H9 (cell line): Measurements from ENCODE around the gene TMEM201. TPM values are rescaled to one million over a fixed set of nuclear protein-coding genes. Genes with fewer than 3 reads are reported as not detected.

Source experiments
- DNase-seq: peaks from one replicate; pipeline ENCODE4 v3.0.0-alpha.2; 2017
- H2AFZ ChIP-seq: one replicate; pipeline ENCODE4 v1.6.1; 2013; ENCODE audit warnings: mild to moderate bottlenecking, low read length, control low read depth, moderate library complexity
- H2AK5ac ChIP-seq: 2 replicates; pipeline ENCODE4 v1.6.1; 2013; ENCODE audit warnings: low read length, control low read depth, mixed read lengths; ENCODE audit not compliant: insufficient read length
- H2BK120ac ChIP-seq: one replicate; pipeline ENCODE4 v1.6.1; 2013; ENCODE audit warnings: low read depth, mild to moderate bottlenecking, low read length, control low read depth, inconsistent platforms; ENCODE audit not compliant: poor library complexity, severe bottlenecking
- H2BK12ac ChIP-seq: 2 replicates; pipeline ENCODE4 v1.6.1; 2013; ENCODE audit warnings: low read length, control low read depth, mixed read lengths, low read depth; ENCODE audit not compliant: insufficient read length
- H2BK15ac ChIP-seq: 2 replicates; pipeline ENCODE4 v1.6.1; 2013; ENCODE audit warnings: low read depth, low read length, control low read depth
- H2BK20ac ChIP-seq: one replicate; pipeline ENCODE4 v1.6.1; 2013; ENCODE audit warnings: low read depth, mild to moderate bottlenecking, low read length, control low read depth, inconsistent platforms; ENCODE audit not compliant: poor library complexity, severe bottlenecking
- H2BK5ac ChIP-seq: 2 replicates; pipeline ENCODE4 v1.6.1; 2013; ENCODE audit warnings: low read length, control low read depth, mixed read lengths; ENCODE audit not compliant: insufficient read length
- H3K14ac ChIP-seq: 2 replicates; pipeline ENCODE4 v1.6.1; 2013; ENCODE audit warnings: low read length, control low read depth; ENCODE audit not compliant: insufficient read depth
- H3K18ac ChIP-seq: 2 replicates; pipeline ENCODE4 v1.6.1; 2013; ENCODE audit warnings: low read depth, mild to moderate bottlenecking, mixed read lengths, low read length, control low read depth; ENCODE audit not compliant: insufficient read length
- H3K23ac ChIP-seq: 2 replicates; pipeline ENCODE4 v1.6.1; 2013; ENCODE audit warnings: low read length, control low read depth, mixed read lengths, low read depth; ENCODE audit not compliant: insufficient read length
- H3K23me2 ChIP-seq: 2 replicates; pipeline ENCODE4 v1.6.1; 2013; ENCODE audit warnings: low read depth, mild to moderate bottlenecking, mixed read lengths, low read length, control low read depth; ENCODE audit not compliant: insufficient read length, poor library complexity, severe bottlenecking
- H3K27ac ChIP-seq: 2 replicates; pipeline ENCODE4 v1.5.1; 2013; ENCODE audit warnings: low read length, control low read depth, mixed read lengths, low read depth; ENCODE audit not compliant: insufficient read length
- H3K27me3 ChIP-seq: 2 replicates; pipeline ENCODE4 v1.6.1; 2013; ENCODE audit warnings: low read length, control low read depth, inconsistent platforms; ENCODE audit not compliant: insufficient read depth
- H3K4ac ChIP-seq: 2 replicates; pipeline ENCODE4 v1.6.1; 2013; ENCODE audit warnings: low read depth, mild to moderate bottlenecking, control low read depth, inconsistent platforms, low read length, moderate library complexity
- H3K4me1 ChIP-seq: 2 replicates; pipeline ENCODE4 v1.6.1; 2013; ENCODE audit warnings: low read length, control low read depth, inconsistent platforms; ENCODE audit not compliant: insufficient read depth
- H3K4me2 ChIP-seq: 2 replicates; pipeline ENCODE4 v1.6.1; 2013; ENCODE audit warnings: low read length, control low read depth, mixed read lengths; ENCODE audit not compliant: insufficient read length, insufficient read depth
- H3K56ac ChIP-seq: 2 replicates; pipeline ENCODE4 v1.6.1; 2013; ENCODE audit warnings: low read depth, mild to moderate bottlenecking, mixed read lengths, low read length, control low read depth; ENCODE audit not compliant: insufficient read length
- H3K79me1 ChIP-seq: 2 replicates; pipeline ENCODE4 v1.6.1; 2013; ENCODE audit warnings: low read depth, mild to moderate bottlenecking, moderate library complexity, low read length, control low read depth, inconsistent platforms; ENCODE audit not compliant: insufficient read depth, poor library complexity, severe bottlenecking
- H3K79me2 ChIP-seq: 2 replicates; pipeline ENCODE4 v1.6.1; 2013; ENCODE audit warnings: low read length, control low read depth, inconsistent platforms; ENCODE audit not compliant: insufficient read depth
- H3K9ac ChIP-seq: 2 replicates; pipeline ENCODE4 v1.6.1; 2013; ENCODE audit warnings: low read length, control low read depth, mixed read lengths; ENCODE audit not compliant: insufficient read length; ENCODE audit errors: extremely low read depth
- H3K9me3 ChIP-seq: one replicate; pipeline ENCODE4 v1.6.1; 2013; ENCODE audit warnings: low read depth, low read length, inconsistent platforms; ENCODE audit not compliant: control insufficient read depth
- H3T11ph ChIP-seq: one replicate; pipeline ENCODE4 v1.6.1; 2013; ENCODE audit warnings: mild to moderate bottlenecking, low read length, control low read depth, inconsistent platforms
- H4K20me1 ChIP-seq: one replicate; pipeline ENCODE4 v1.6.1; 2013; ENCODE audit not compliant: control insufficient read depth, insufficient read length, insufficient read depth
- H4K5ac ChIP-seq: 2 replicates; pipeline ENCODE4 v1.6.1; 2013; ENCODE audit warnings: low read depth, mild to moderate bottlenecking, mixed read lengths, low read length, control low read depth; ENCODE audit not compliant: insufficient read length
- H4K8ac ChIP-seq: replicated peaks from 2 replicates; pipeline ENCODE4 v1.6.1; 2013; ENCODE audit warnings: low read length, control low read depth, mixed read lengths, low read depth; ENCODE audit not compliant: insufficient read length
- H4K91ac ChIP-seq: 2 replicates; pipeline ENCODE4 v1.6.1; 2013; ENCODE audit warnings: low read depth, mild to moderate bottlenecking, moderate library complexity, mixed read lengths, low read length, control low read depth; ENCODE audit not compliant: insufficient read length
- H3K27ac Mint-ChIP-seq, 3 experiments: 2 replicates in 2 of 3; 3 replicates in 1 of 3; pipeline ENCODE4 v1.8.0; 2020 to 2021; ENCODE audit warnings: mixed read lengths in 3 of 3, mild to moderate bottlenecking in 1 of 3, moderate library complexity in 1 of 3
- H3K27me3 Mint-ChIP-seq: 2 replicates; pipeline ENCODE4 v1.8.0; 2021; ENCODE audit warnings: low read depth, mild to moderate bottlenecking, moderate library complexity, mixed read lengths
- H3K36me3 Mint-ChIP-seq, 3 experiments: 2 replicates in 2 of 3; 3 replicates in 1 of 3; pipeline ENCODE4 v1.8.0; 2020 to 2021; ENCODE audit warnings: low read depth in 3 of 3, mixed read lengths in 3 of 3; ENCODE audit not compliant: insufficient read depth in 1 of 3
- H3K4me1 Mint-ChIP-seq, 2 experiments: 2 replicates each; pipeline ENCODE4 v1.8.0; 2020; ENCODE audit warnings: mixed read lengths in 2 of 2
- H3K4me3 Mint-ChIP-seq, 2 experiments: 2 replicates in 1 of 2; 3 replicates in 1 of 2; pipeline ENCODE4 v1.8.0; 2020 to 2021; ENCODE audit warnings: mild to moderate bottlenecking in 2 of 2, mixed read lengths in 2 of 2, moderate library complexity in 1 of 2
- H3K9me3 Mint-ChIP-seq, 2 experiments: 2 replicates in 1 of 2; 3 replicates in 1 of 2; pipeline ENCODE4 v1.8.0; 2020; ENCODE audit warnings: mild to moderate bottlenecking in 2 of 2, mixed read lengths in 2 of 2, moderate library complexity in 1 of 2
- CTCF ChIP-seq: fragments of 200-600 bp; sonication (generic); conservative IDR thresholded peaks from 3 replicates; pipeline ENCODE4 v1.8.0; 2021; ENCODE audit warnings: antibody characterized with exemption, mild to moderate bottlenecking
- WGBS: extraction: QIAGEN DNeasy Blood & Tissue Kit; methylation state at CpG from one replicate; pipeline ENCODE4 v1.1.7; 2013; ENCODE audit warnings: missing lambda C conversion rate, low lambda C conversion rate, mixed read lengths; ENCODE audit not compliant: insufficient read length; ENCODE audit errors: extremely low coverage; 5-methylcytosine and 5-hydroxymethylcytosine counted together
- total RNA-seq: library from RNA; stranded (reverse); gene quantifications from 2 replicates; pipeline ENCODE4 v1.2.1, GENCODE V29; 2021

The TMEM201 gene
- total RNA-seq, 1 experiment from 2014 or later, result 31.0 TPM

GRCh38 chr1:9628541-9629444, 40.1 kb downstream of the TMEM201 start:
- Histone ChIP-seq H3K23me2 (no peaks in the 10 kb centered on the region), H3K79me2 (no peaks in the 10 kb centered on the region), H3K56ac (no peak overlapping the region), H3K14ac (no peak overlapping the region), H2BK15ac (no peak overlapping the region), H3K4me1 (no peaks in the 10 kb centered on the region), H2BK12ac (no peak overlapping the region), H4K8ac (no peak overlapping the region), H2BK120ac (no peak overlapping the region), H3K9ac (no peak overlapping the region), H2BK5ac (no peak overlapping the region), H2AFZ (no peak overlapping the region), H3K9me3 (no peaks in the 10 kb centered on the region), H2BK20ac (no peak overlapping the region), H3K4ac (no peak overlapping the region), H3K18ac (no peak overlapping the region), H3K23ac (no peak overlapping the region), H3T11ph (no peak overlapping the region), H3K27ac (no peak overlapping the region), H2AK5ac (no peak overlapping the region), H4K20me1 (no peaks in the 10 kb centered on the region), H3K27me3 (no peaks in the 10 kb centered on the region), H3K4me2 (no peak overlapping the region), H3K79me1 (no peaks in the 10 kb centered on the region), H4K91ac (no peak overlapping the region), H4K5ac (no peak overlapping the region)
- Mint-ChIP-seq H3K4me3 (no peak overlapping the region), H3K27ac (no peak overlapping the region), H3K27me3 (peaks cover 31% of the 10 kb centered on the region), H3K4me1 (peaks cover 0 to 17% of the 10 kb centered on the region in 2 experiments; a peak in 3 of 4 replicates), H3K9me3 (peaks cover 0 to 3% of the 10 kb centered on the region in 2 experiments; a peak in 2 of 5 replicates), H3K36me3 (no peaks in the 10 kb centered on the region)
- no peak for DNase-seq
- no peak for TF ChIP-seq CTCF
- WGBS, result no CpG with 5 or more reads among the region's 23 CpGs
